ENCODE measurements around the gene KRTAP10-6.

DNA sequence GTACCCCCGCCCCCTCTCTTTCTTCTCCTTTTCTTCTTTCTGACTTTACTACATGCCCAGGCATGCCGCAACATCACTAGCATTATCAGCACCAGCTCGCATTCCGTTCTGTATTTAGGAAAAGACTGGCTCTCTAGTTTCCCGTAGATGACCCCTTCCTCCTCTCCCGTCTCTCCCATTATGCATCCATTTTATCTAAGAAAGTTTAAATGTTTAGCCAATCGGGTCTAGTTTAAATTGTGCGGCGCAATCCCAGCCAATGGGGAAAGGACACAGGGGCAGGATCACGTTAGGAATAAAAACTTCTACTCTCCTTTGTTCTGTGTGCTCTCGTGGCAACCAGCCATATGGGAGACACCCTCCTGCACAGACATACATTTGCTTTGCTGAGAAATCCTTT, 5.8 kb upstream of the KRTAP10-6 start:
- TF ChIP-seq EGR1 (IDR thresholded peaks at IDR 0.05) (no peak), YY1 (IDR thresholded peaks at IDR 0.05; ENCODE audit: low read depth) (no peak), TCF12 (IDR thresholded peaks at IDR 0.05; ENCODE audit: low read depth) (no peak), TAF1 (IDR thresholded peaks at IDR 0.05; ENCODE audit: low read depth) (no peak), EP300 (IDR thresholded peaks at IDR 0.05; ENCODE audit: borderline replicate concordance) (no peak), FOXM1 (IDR thresholded peaks at IDR 0.05; ENCODE audit: borderline replicate concordance, low read depth) (no peak)
- TF ChIP-seq, protein P1, sequence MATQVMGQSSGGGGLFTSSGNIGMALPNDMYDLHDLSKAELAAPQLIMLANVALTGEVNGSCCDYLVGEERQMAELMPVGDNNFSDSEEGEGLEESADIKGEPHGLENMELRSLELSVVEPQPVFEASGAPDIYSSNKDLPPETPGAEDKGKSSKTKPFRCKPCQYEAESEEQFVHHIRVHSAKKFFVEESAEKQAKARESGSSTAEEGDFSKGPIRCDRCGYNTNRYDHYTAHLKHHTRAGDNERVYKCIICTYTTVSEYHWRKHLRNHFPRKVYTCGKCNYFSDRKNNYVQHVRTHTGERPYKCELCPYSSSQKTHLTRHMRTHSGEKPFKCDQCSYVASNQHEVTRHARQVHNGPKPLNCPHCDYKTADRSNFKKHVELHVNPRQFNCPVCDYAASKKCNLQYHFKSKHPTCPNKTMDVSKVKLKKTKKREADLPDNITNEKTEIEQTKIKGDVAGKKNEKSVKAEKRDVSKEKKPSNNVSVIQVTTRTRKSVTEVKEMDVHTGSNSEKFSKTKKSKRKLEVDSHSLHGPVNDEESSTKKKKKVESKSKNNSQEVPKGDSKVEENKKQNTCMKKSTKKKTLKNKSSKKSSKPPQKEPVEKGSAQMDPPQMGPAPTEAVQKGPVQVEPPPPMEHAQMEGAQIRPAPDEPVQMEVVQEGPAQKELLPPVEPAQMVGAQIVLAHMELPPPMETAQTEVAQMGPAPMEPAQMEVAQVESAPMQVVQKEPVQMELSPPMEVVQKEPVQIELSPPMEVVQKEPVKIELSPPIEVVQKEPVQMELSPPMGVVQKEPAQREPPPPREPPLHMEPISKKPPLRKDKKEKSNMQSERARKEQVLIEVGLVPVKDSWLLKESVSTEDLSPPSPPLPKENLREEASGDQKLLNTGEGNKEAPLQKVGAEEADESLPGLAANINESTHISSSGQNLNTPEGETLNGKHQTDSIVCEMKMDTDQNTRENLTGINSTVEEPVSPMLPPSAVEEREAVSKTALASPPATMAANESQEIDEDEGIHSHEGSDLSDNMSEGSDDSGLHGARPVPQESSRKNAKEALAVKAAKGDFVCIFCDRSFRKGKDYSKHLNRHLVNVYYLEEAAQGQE (IDR thresholded peaks at IDR 0.05; ENCODE audit: low read depth): no peak
- TF ChIP-seq, protein P2, sequence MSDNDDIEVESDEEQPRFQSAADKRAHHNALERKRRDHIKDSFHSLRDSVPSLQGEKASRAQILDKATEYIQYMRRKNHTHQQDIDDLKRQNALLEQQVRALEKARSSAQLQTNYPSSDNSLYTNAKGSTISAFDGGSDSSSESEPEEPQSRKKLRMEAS (IDR thresholded peaks at IDR 0.05): no peak

Measured in Ishikawa (cell line).